Stimulated activated naive CD8-positive, alpha-beta T cell treated with anti-CD3 and anti-CD28 coated beads, Interleukin-15, Interleukin-2, amounts not matched to agents 100 ng/mL and 50 ng/mL, for 24 hours (primary cell): ENCODE measurements around the gene SP1.
A peak's percentile ranks its signal among the peaks of the same experiment; 100 is the strongest.
"Not testable (repeated sequence)": the region's sequence is repeated elsewhere in the genome, so short reads cannot be mapped to it uniquely, and the experiment has no call there.

ENCODE experiments used
- H3K27ac Mint-ChIP-seq: one replicate; pipeline ENCODE4 v1.8.0; 2021; ENCODE audit warnings: mild to moderate bottlenecking, mixed read lengths
- H3K27me3 Mint-ChIP-seq: one replicate; pipeline ENCODE4 v1.8.0; 2021; ENCODE audit warnings: mixed read lengths
- H3K36me3 Mint-ChIP-seq: one replicate; pipeline ENCODE4 v1.8.0; 2021; ENCODE audit warnings: low read depth, mixed read lengths
- H3K4me1 Mint-ChIP-seq: one replicate; pipeline ENCODE4 v1.8.0; 2021; ENCODE audit warnings: low read depth, mixed read lengths
- H3K4me3 Mint-ChIP-seq: one replicate; pipeline ENCODE4 v1.8.0; 2021; ENCODE audit warnings: mild to moderate bottlenecking, mixed read lengths
- H3K9me3 Mint-ChIP-seq: one replicate; pipeline ENCODE4 v1.8.0; 2021; ENCODE audit warnings: mixed read lengths

SP1 gene

DNA sequence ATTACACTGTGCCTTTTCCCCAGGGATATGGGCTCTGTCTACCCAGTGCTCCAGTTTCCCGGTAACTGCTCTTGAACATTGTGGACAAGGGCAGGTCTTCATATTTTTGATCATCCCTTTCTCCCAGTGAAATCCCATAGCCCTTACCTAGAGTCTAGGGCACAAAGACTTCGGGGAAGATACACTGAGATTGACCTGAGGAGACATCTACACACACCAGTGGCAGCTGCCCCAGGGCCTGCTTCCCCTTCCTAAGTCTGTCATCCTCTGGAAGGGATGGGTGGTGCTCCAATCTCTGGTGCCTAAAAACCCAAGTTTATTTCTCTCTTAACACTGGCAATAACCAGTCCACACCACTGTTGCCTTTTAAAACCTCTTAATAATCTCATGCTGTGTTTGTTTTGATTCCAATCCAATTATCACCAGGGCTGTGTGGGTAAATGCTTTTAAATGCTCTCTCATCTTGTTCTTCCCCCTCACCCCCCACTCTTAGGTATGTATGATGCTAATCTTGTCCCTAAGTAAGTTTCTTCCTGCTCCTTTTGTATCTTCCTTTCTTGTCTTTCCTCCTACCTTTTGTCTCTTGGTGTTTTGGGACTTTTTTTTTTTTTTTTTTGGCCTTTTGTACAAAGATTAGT is 35.9 kb downstream of the SP1 start:
- Mint-ChIP-seq H3K27ac (peak overlapping the region; percentile 11), H3K36me3 (peaks cover 29% of the 10 kb centered on the region), H3K4me1 (peaks cover 82% of the 10 kb centered on the region)
- not testable (repeated sequence) for H3K27me3 Mint-ChIP-seq, H3K4me3 Mint-ChIP-seq, H3K9me3 Mint-ChIP-seq

DNA sequence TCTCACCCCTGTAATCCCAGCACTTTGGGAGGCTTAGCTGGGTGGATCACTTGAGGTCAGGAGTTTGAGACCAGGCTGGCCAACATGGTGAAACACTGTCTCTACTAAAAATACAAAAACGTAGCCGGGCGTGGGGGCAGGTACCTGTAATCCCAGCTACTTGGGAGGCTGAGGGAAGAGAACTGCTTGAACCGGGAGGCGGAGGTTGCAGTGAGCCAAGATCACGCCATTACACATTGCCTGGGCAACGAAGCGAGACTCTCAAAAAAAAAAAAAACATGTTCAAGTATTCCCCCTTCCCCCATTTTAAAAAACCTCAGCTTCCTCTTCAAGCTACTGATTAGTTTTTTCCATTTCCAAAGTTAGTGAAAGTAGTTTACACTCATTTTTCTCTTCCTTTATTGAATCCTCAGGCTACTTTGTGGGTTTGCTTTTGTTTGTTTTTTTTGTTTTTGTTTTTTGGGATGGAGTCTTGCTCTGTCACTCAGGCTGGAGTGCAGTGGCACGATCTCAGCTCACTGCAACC is 37.4 kb downstream of the SP1 start:
- H3K4me3 Mint-ChIP-seq: peak overlapping the region; percentile 48
- peak overlapping the region; percentile 88 for H3K27ac Mint-ChIP-seq
- H3K4me1 Mint-ChIP-seq: peaks cover 81% of the 10 kb centered on the region
- not testable (repeated sequence) for H3K9me3 Mint-ChIP-seq, H3K27me3 Mint-ChIP-seq
- H3K36me3 Mint-ChIP-seq: peaks cover 17% of the 10 kb centered on the region

DNA sequence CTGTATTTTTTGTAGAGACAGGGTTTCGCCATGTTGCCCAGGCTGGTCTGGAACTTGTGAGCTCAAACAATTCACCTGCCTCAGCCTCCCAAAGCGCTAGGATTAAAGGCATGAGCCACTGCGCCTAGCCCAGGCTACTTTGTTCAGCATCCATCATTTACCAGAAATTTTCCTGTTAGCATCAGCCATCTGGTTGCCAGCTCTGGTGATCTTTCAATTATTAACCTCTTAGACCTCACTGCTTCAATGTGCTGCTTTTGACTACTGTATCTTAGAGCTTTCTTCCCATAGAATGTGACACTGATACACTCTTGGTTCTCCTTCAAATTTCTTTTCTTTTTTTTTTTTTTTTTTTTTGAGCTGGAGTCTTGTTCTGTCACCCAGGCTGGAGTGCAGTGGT is 38.2 kb downstream of the SP1 start:
- peaks cover 72% of the 10 kb centered on the region for H3K4me1 Mint-ChIP-seq
- no peak overlapping the region for H3K4me3 Mint-ChIP-seq
- H3K9me3 Mint-ChIP-seq: no peaks in the 10 kb centered on the region
- H3K27ac Mint-ChIP-seq: peak overlapping the region; percentile 88
- H3K36me3 Mint-ChIP-seq: peaks cover 8% of the 10 kb centered on the region
- no peaks in the 10 kb centered on the region for H3K27me3 Mint-ChIP-seq

DNA sequence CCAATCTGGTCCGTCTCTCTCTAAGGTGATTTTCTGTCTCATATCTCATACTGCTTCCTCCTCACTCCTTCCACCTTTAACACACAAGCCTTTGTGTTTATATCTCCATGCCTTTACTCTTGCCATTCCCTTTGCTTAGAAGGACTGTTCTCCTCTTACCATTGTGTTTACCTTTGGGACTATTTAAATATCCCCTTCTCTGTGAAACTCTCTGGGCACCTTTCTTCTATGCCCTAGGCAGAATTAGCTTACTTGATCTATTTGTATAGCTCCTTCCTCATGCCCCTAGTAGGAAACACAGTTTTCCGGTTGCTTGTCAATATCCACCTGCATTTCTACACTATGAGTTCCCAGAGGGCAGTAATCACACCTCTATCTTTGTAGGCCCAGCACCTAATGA is 39.8 kb downstream of the SP1 start:
- H3K27me3 Mint-ChIP-seq: no peaks in the 10 kb centered on the region
- peaks cover 4% of the 10 kb centered on the region for H3K36me3 Mint-ChIP-seq
- peaks cover 58% of the 10 kb centered on the region for H3K4me1 Mint-ChIP-seq
- no peaks in the 10 kb centered on the region for H3K9me3 Mint-ChIP-seq
- H3K27ac Mint-ChIP-seq: peak overlapping the region; percentile 8
- no peak overlapping the region for H3K4me3 Mint-ChIP-seq

DNA sequence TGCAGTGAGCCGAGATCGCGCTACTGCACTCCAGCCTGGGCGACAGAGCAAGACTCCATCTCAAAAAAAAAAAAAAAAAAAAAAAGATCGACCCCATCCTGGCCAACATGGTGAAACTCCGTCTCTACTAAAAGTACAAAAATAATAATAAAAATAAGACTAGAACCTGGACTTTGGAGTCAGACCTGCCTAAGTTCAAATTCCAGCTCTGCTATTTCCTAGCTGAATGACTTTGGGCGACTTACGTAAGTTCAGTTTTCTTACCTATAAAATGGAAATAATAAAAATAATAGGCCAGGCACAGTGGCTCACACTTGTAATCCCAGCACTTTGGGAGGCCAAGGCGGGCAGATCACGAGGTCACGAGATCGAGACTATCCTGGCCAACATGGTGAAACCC is 42.3 kb downstream of the SP1 start:
- H3K4me1 Mint-ChIP-seq: peaks cover 33% of the 10 kb centered on the region
- not testable (repeated sequence) for H3K27ac Mint-ChIP-seq, H3K36me3 Mint-ChIP-seq, H3K27me3 Mint-ChIP-seq, H3K4me3 Mint-ChIP-seq, H3K9me3 Mint-ChIP-seq

- no peaks in the 10 kb centered on the region for H3K27me3 Mint-ChIP-seq
- H3K27ac Mint-ChIP-seq: no peak within 1 kb of the TSS
- H3K9me3 Mint-ChIP-seq: no peaks in the 10 kb centered on the region
Measured at GRCh38 chr12:53423597-53423996, 43.6 kb downstream of the SP1 start, which contains the start of gene AMHR2. TSS of gene AMHR2 (plus strand) at chr12:53423855. CDS start at chr12:53423935, 80 bp downstream.

DNA sequence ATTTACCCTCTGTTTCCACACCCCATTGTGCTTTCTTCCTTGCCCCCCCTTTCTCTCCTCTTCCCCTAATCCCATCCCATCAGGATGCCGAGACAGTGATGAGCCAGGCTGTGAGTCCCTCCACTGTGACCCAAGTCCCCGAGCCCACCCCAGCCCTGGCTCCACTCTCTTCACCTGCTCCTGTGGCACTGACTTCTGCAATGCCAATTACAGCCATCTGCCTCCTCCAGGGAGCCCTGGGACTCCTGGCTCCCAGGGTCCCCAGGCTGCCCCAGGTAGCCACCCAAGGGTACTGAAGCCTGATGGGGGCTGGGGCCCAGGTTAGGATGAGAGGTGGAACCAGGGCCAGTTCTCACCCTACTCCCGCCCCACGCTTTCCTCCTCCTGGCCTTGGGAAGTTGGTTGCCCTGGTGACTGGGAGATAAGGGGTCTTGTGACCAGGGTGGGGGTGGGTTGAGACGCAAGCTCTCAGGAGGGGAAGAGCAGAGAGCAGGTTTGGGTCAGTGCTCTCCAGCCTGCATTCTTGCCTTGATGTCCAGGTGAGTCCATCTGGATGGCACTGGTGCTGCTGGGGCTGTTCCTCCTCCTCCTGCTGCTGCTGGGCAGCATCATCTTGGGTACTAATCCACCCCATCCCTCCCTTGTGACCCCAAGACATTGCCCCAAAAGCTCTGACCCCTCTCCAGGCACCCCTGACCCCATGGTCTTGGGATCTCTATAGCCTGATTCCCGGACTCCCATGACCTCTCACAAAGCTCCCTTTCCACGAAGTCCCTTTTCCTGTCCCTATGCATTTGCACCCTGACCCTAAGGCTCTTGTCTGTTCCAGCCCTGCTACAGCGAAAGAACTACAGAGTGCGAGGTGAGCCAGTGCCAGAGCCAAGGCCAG is 44.9 kb downstream of the SP1 start:
- no peaks in the 10 kb centered on the region for H3K27me3 Mint-ChIP-seq
- no peaks in the 10 kb centered on the region for H3K9me3 Mint-ChIP-seq
- H3K27ac Mint-ChIP-seq: no peak overlapping the region
- no peak overlapping the region for H3K4me3 Mint-ChIP-seq
- peaks cover 24% of the 10 kb centered on the region for H3K4me1 Mint-ChIP-seq
- no peaks in the 10 kb centered on the region for H3K36me3 Mint-ChIP-seq

More at GRCh38 chr12:53423597-53423996, 43.6 kb downstream of the SP1 start, which contains the start of gene AMHR2:
- Mint-ChIP-seq H3K4me1 (peaks cover 31% of the 10 kb centered on the region), H3K36me3 (no peaks in the 10 kb centered on the region), H3K4me3 (no peak within 1 kb of the TSS)

DNA sequence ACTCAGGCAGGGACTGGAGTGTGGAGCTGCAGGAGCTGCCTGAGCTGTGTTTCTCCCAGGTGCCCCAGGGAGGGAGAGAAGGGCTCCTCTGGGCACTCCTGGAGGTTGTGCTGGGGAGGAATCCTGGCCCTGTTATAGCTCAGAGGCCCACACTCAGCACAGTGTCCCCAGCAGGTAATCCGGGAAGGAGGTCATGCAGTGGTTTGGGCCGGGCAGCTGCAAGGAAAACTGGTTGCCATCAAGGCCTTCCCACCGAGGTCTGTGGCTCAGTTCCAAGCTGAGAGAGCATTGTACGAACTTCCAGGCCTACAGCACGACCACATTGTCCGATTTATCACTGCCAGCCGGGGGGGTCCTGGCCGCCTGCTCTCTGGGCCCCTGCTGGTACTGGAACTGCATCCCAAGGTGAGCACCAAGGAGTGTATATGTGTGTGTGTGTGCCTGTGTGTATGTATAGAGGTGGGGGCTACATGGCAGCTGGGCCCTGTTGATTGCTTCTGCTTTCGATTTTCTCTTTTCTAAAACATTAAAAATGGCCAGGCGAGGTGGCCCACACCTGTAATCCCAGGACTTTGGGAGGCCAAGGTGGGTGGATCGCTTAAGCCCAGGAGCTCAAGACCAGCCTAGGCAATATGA is 45.7 kb downstream of the SP1 start:
- H3K27ac Mint-ChIP-seq: no peak overlapping the region
- H3K9me3 Mint-ChIP-seq: no peaks in the 10 kb centered on the region
- H3K4me3 Mint-ChIP-seq: no peak overlapping the region
- peaks cover 23% of the 10 kb centered on the region for H3K4me1 Mint-ChIP-seq
- H3K36me3 Mint-ChIP-seq: no peaks in the 10 kb centered on the region
- no peaks in the 10 kb centered on the region for H3K27me3 Mint-ChIP-seq

- H3K4me3 Mint-ChIP-seq: no peak overlapping the region
- H3K27ac Mint-ChIP-seq: peak overlapping the region; percentile 23
- H3K9me3 Mint-ChIP-seq: no peaks in the 10 kb centered on the region
- H3K36me3 Mint-ChIP-seq: no peaks in the 10 kb centered on the region
- H3K4me1 Mint-ChIP-seq: peaks cover 15% of the 10 kb centered on the region
- no peaks in the 10 kb centered on the region for H3K27me3 Mint-ChIP-seq
Measured at GRCh38 chr12:53427905-53428594, 48.1 kb downstream of the SP1 start.

- H3K9me3 Mint-ChIP-seq: no peaks in the 10 kb centered on the region
- H3K27me3 Mint-ChIP-seq: no peaks in the 10 kb centered on the region
- no peaks in the 10 kb centered on the region for H3K36me3 Mint-ChIP-seq
- no peak overlapping the region for H3K27ac Mint-ChIP-seq
- H3K4me1 Mint-ChIP-seq: peaks cover 15% of the 10 kb centered on the region
- H3K4me3 Mint-ChIP-seq: no peak overlapping the region
Measured at GRCh38 chr12:53428741-53429140, 48.8 kb downstream of the SP1 start.

DNA sequence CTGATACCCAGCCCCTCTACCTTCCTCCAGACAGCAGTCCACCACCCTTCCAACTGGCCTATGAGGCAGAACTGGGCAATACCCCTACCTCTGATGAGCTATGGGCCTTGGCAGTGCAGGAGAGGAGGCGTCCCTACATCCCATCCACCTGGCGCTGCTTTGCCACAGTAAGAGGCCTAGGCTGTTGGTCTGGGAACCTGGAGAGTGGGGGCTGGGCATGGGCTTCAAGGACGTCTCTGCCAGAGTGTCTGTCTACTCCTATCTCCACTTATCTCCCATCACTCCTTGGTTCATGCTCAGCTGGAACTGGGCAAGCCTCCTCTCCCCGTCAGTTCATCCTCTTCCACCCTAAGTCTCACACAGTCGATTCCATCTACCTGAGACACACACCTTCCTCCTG is 50.1 kb downstream of the SP1 start:
- Mint-ChIP-seq H3K4me1 (peaks cover 15% of the 10 kb centered on the region), H3K36me3 (no peaks in the 10 kb centered on the region), H3K9me3 (no peaks in the 10 kb centered on the region), H3K27ac (peak overlapping the region; percentile 32), H3K27me3 (no peaks in the 10 kb centered on the region), H3K4me3 (no peak overlapping the region)

GRCh38 chr12:53431187-53431586 is 51.2 kb downstream of the SP1 start:
- peaks cover 15% of the 10 kb centered on the region for H3K4me1 Mint-ChIP-seq
- no peaks in the 10 kb centered on the region for H3K36me3 Mint-ChIP-seq
- no peaks in the 10 kb centered on the region for H3K9me3 Mint-ChIP-seq
- no peak overlapping the region for H3K27ac Mint-ChIP-seq
- no peaks in the 10 kb centered on the region for H3K27me3 Mint-ChIP-seq
- no peak overlapping the region for H3K4me3 Mint-ChIP-seq

- not testable (repeated sequence) for H3K27ac Mint-ChIP-seq, H3K4me3 Mint-ChIP-seq, H3K27me3 Mint-ChIP-seq, H3K4me1 Mint-ChIP-seq, H3K36me3 Mint-ChIP-seq, H3K9me3 Mint-ChIP-seq
Measured at GRCh38 chr12:53435326-53435725, 55.4 kb downstream of the SP1 start.

DNA sequence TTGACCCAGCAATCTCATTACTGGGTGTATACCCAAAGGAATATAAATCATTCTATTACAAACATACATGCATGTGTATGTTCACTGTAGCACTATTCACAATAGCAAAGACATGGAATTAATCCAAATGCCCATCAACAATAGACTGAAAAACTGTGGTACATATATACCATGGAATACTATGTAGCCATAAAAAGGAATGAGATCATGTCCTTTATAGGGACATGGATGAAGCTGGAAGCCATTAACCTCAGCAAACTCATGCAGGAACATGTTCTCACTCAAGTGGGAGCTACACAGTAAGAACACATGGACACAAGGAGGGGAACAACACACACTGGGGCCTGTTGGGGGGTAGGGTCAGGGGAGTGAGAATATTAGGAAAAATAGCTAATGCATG is 59.6 kb downstream of the SP1 start:
- peak overlapping the region; percentile 17 for H3K4me3 Mint-ChIP-seq
- not testable (repeated sequence) for H3K9me3 Mint-ChIP-seq, H3K27ac Mint-ChIP-seq, H3K27me3 Mint-ChIP-seq
- peaks cover 16% of the 10 kb centered on the region for H3K36me3 Mint-ChIP-seq
- H3K4me1 Mint-ChIP-seq: peaks cover 27% of the 10 kb centered on the region
